GM18526 (cell line): ENCODE results near the gene PALLD.

Experiments used
- POLR2A ChIP-seq: IDR thresholded peaks from 3 replicates; pipeline ENCODE4 v1.6.1; 2011; ENCODE audit not compliant: insufficient read length; ENCODE audit errors: extremely low read depth

The PALLD gene

GRCh38 chr4:168797194-168797593 lies 300.3 kb downstream of the PALLD start:
- TF ChIP-seq POLR2A: no peak

- no peak for TF ChIP-seq POLR2A
These were observed 301.0 kb downstream of the PALLD start for GRCh38 chr4:168797738-168798375.

- TF ChIP-seq POLR2A: no peak
These were observed 304.1 kb downstream of the PALLD start for GRCh38 chr4:168800926-168801325.

- TF ChIP-seq POLR2A: no peak
These were observed 305.4 kb downstream of the PALLD start for GRCh38 chr4:168802222-168802621.

GRCh38 chr4:168803732-168804131 lies 306.9 kb downstream of the PALLD start:
- TF ChIP-seq POLR2A: no peak

GRCh38 chr4:168804146-168804545 lies 307.3 kb downstream of the PALLD start:
- no peak for TF ChIP-seq POLR2A

- no peak for TF ChIP-seq POLR2A
These were observed 308.5 kb downstream of the PALLD start for GRCh38 chr4:168805341-168805740.

GRCh38 chr4:168811207-168811606 lies 314.4 kb downstream of the PALLD start:
- no peak for TF ChIP-seq POLR2A

- TF ChIP-seq POLR2A: no peak
These were observed 315.2 kb downstream of the PALLD start for GRCh38 chr4:168811786-168812651.

GRCh38 chr4:168812806-168813205 lies 316.0 kb downstream of the PALLD start:
- TF ChIP-seq POLR2A: no peak

GRCh38 chr4:168813890-168814289 lies 317.0 kb downstream of the PALLD start:
- no peak for TF ChIP-seq POLR2A

GRCh38 chr4:168815379-168816345 lies 318.8 kb downstream of the PALLD start:
- no peak for TF ChIP-seq POLR2A

- no peak for TF ChIP-seq POLR2A
These were observed 320.5 kb downstream of the PALLD start for GRCh38 chr4:168817370-168817769.

- no peak for TF ChIP-seq POLR2A
These were observed 325.6 kb downstream of the PALLD start for GRCh38 chr4:168822481-168822880.

GRCh38 chr4:168825975-168826374 lies 329.1 kb downstream of the PALLD start:
- TF ChIP-seq POLR2A: no peak
